Myocyte (in vitro differentiated cells): ENCODE data around the gene GSE1. TPM values are rescaled to one million over a fixed set of nuclear protein-coding genes. Genes with fewer than 3 reads are reported as not detected.
A peak's percentile ranks its signal among the peaks of the same experiment; 100 is the strongest.

Experiments
- DNase-seq: peaks from one replicate; pipeline ENCODE4 v3.0.0-alpha.2; 2012; ENCODE audit warnings: low read depth
- total RNA-seq: library from RNA; depleted of rRNA; stranded (reverse); fragments of >200 nt; gene quantifications from 2 replicates; pipeline ENCODE4 v1.2.3, GENCODE V29; 2014

GSE1 gene
- total RNA-seq, 1 donor from 2014 or later, result 37.4 TPM

GRCh38 chr16:85658504-85659326 is 45.6 kb downstream of the GSE1 start:
- no peak for DNase-seq

GRCh38 chr16:85659336-85659735 is 46.2 kb downstream of the GSE1 start:
- no peak for DNase-seq

- peak; percentile 85 for DNase-seq
Observed at GRCh38 chr16:85659805-85660511, 46.8 kb downstream of the GSE1 start.

- DNase-seq, result no peak
Observed at GRCh38 chr16:85660843-85661739, 48.0 kb downstream of the GSE1 start.

DNA sequence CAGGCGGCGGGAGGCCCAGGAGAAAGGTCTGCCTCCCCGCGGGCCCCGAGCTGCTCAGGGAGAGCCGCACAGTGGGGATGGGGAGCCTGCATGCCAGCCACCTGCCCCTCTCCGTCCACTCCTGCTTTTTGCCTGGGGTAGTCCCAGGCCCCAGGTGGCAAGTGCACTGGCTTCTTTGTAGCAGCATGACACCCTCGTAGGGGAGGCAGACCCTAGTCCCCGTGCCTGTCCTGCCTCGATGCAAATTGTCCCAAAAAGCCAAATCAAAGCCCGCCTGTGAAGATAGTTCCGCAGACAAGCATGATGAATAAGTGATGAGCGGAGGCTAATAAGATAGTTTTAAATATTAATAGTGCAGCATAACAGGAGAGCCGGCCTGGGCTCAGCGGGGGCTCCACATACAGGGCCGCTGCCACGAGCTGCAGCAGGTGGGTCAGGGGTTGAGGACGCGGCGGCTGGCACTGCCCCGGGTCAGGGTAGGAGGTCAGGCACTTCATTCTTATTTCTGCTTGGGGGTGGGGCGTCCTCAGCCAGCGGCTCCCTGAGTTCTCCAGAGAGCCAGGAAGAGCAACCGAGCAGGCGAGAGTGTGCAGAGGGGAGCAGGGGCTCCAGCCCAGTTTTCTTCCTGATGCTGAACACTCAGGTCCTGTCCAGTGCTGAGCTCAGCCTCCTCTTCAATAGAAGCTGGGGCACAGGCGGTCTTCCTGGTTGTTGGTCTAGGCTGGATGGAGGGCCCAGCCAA is 48.8 kb downstream of the GSE1 start:
- no peak for DNase-seq

DNA sequence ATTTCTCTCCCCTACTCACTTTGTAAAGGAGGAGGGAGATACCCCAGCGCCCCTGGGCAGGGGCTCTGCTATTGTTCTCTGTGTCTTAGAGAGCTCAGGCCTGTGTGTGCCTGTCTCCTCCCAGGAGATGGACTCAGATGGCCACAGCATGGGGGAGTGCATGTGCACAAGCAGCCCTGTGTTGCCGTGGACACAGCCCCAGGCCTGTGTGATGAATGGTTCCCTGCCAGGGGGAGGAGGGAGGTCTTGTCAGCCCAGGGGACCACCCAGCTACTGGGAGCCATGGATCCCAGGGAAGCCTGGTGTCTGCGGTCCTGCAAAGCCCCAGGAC is 49.3 kb downstream of the GSE1 start:
- DNase-seq, result no peak

DNA sequence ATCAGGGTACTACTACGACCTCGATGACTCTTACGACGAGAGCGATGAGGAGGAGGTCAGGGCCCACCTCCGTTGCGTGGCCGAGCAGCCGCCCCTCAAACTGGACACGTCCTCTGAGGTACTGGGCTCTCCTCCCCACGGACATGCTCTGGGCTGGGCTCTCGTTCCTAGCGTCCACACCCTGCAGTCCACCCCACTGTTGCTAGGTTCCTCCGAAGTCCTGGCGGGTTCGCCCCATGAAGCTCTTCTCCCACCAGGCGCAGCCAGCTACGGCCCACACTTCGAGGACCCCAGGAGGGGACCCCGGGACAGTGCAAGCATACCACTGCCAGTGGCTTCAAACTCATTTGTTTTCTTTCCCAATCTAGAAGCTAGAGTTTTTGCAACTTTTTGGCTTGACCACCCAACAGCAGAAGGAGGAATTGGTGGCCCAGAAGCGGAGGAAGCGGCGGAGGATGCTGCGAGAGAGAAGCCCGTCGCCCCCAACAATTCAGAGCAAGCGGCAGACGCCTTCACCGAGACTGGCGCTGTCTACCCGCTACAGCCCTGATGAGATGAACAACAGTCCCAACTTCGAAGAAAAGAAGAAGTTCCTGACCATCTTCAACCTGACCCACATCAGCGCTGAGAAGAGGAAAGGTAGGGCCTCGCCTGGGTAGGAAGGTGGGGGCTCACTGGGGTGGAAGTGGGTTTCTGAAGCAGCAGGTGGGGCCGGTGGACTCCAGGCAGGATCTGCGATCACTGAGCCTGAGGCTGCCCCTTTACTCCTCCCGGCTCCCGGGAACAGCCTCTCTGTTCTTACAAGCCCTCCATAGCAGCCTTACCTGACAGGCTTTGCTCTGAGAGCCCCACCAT is 50.1 kb downstream of the GSE1 start:
- DNase-seq, result no peak

- DNase-seq, result peak; percentile 84
Observed at GRCh38 chr16:85663891-85664321, 50.8 kb downstream of the GSE1 start.

DNA sequence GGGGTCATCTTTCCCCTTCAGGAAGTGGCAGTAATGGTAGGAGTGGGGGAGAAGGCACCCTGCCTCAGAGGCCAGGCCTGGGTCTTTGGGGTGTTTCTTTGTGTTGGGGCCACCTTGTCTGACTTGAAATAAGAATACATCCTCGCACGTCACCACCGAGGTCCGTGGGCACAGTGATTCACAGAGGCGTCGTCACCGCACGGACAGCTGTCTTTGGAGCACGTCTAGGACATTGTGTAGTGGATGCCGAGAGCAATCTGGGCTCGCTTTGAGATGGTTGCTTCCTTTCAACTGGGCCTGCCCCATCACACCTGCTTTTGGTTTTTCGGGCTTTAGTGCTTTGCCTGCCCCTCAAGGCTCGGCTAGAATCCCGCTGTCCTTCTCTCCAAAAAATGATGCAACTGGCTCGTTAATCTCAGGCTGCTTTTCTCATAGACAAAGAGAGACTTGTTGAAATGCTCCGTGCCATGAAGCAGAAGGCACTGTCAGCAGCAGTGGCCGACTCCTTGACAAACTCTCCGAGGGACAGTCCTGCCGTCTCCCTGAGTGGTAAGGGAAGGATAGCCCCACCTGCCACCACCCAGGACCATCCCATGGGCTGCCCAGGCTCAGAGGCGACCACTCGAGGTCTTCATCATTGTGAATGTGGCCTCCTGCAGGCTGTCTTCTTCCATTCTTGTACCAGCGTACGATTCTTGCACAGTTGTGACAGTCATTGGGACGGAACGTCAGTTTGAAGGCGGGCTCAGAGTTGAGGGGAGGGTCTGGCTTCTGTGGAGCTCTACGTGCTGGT is 51.7 kb downstream of the GSE1 start:
- DNase-seq, result peak; percentile 74

- no peak for DNase-seq
Observed at GRCh38 chr16:85665373-85665740, 52.2 kb downstream of the GSE1 start.

GRCh38 chr16:85665929-85666328 is 52.8 kb downstream of the GSE1 start:
- no peak for DNase-seq

DNA sequence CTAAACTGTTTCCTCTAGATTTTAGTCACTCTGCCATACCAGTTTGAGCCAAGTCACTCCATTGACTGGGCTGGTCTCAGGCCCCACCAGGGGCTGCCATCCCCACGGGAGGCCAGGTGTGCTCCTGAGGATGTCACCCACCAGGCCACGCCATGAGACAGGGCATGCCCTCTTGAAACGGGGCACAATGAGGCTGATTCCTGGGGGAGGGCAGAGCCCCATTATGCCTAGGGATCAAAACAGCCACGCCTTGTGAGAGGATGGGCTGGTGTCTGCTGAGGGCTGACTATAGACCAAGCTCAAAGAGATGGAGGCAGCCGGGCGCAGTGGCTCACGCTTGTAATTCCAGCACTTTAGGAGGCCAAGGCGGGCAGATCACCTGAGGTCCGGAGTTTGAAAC is 54.1 kb downstream of the GSE1 start:
- DNase-seq, result no peak

- no peak for DNase-seq
Observed at GRCh38 chr16:85667841-85668413, 54.8 kb downstream of the GSE1 start.

GRCh38 chr16:85668676-85669424 is 55.7 kb downstream of the GSE1 start:
- DNase-seq, result no peak

DNA sequence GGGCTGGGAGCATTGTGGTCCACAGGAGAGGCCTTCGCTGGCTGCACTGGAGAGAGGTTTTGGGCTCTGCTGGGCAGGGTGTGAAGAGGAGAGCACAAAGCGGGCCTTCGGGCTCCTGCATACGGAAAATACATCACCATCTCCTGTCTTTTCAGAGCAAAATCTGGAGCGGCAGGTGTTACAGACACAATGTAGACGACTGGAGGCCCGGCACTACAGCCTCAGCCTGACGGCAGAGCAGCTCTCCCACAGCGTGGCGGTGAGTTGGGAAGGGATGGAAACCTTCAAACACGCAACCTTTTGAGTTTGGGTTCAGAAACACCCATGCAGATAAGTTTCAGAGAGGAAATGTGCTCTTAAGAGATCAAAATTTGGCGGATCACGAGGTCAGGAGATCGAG is 57.7 kb downstream of the GSE1 start:
- no peak for DNase-seq

- DNase-seq, result peak; percentile 67
Observed at GRCh38 chr16:85673529-85674417, 60.7 kb downstream of the GSE1 start.

GRCh38 chr16:85674418-85674755 is 61.3 kb downstream of the GSE1 start:
- no peak for DNase-seq
